Parathyroid adenoma (tissue), 2 donors: ENCODE results near the gene XRCC4.

Source experiments
- H2AFZ ChIP-seq: fragments of 300-600 bp; sonication (generic); one replicate; pipeline ENCODE4 v1.7.0; 2017; ENCODE audit warnings: antibody characterized with exemption, mild to moderate bottlenecking
- H3K27ac ChIP-seq: fragments of 300-600 bp; sonication (generic); one replicate; pipeline ENCODE4 v1.7.0; 2017
- H3K27me3 ChIP-seq: fragments of 300-600 bp; sonication (generic); one replicate; pipeline ENCODE4 v1.7.0; 2017; ENCODE audit warnings: low read length; ENCODE audit not compliant: control insufficient read depth, insufficient read depth
- H3K36me3 ChIP-seq: fragments of 300-600 bp; sonication (generic); one replicate; pipeline ENCODE4 v1.7.0; 2017; ENCODE audit warnings: low read length; ENCODE audit not compliant: control insufficient read depth, insufficient read depth
- H3K4me1 ChIP-seq: fragments of 300-600 bp; sonication (generic); one replicate; pipeline ENCODE4 v1.7.0; 2017; ENCODE audit warnings: control low read depth
- H3K4me2 ChIP-seq: fragments of 300-600 bp; sonication (generic); one replicate; pipeline ENCODE4 v1.7.0; 2017; ENCODE audit warnings: low read length
- H3K4me3 ChIP-seq: fragments of 300-600 bp; sonication (generic); one replicate; pipeline ENCODE4 v1.7.0; 2017; ENCODE audit warnings: low read depth, low read length
- H3K79me2 ChIP-seq: fragments of 300-600 bp; sonication (generic); one replicate; pipeline ENCODE4 v1.7.0; 2017; ENCODE audit warnings: control low read depth
- H3K9ac ChIP-seq: fragments of 300-600 bp; sonication (generic); one replicate; pipeline ENCODE4 v1.7.0; 2017; ENCODE audit warnings: mild to moderate bottlenecking
- H3K9me3 ChIP-seq: fragments of 300-600 bp; sonication (generic); one replicate; pipeline ENCODE4 v1.7.0; 2017; ENCODE audit warnings: low read length; ENCODE audit not compliant: control insufficient read depth
- CTCF ChIP-seq: fragments of 300-600 bp; sonication (generic); IDR thresholded peaks from one replicate; pipeline ENCODE4 v1.7.0; 2017; ENCODE audit warnings: antibody characterized with exemption, mild to moderate bottlenecking
- donor health status: primary hyperparathyroidism.

Gene XRCC4

GRCh38 chr5:83104021-83104420 lies 26.7 kb downstream of the XRCC4 start:
- H3K79me2 ChIP-seq = no peaks in the 10 kb centered on the region
- H3K4me2 ChIP-seq = no peak overlapping the region
- no peaks in the 10 kb centered on the region for H3K27me3 ChIP-seq
- TF ChIP-seq CTCF = no peak
- H3K36me3 ChIP-seq = no peaks in the 10 kb centered on the region
- no peak overlapping the region for H3K27ac ChIP-seq
- no peak overlapping the region for H3K4me3 ChIP-seq
- H3K9me3 ChIP-seq = no peaks in the 10 kb centered on the region
- H3K4me1 ChIP-seq = peaks cover 7% of the 10 kb centered on the region
- no peak overlapping the region for H3K9ac ChIP-seq
- H2AFZ ChIP-seq = no peak overlapping the region

DNA sequence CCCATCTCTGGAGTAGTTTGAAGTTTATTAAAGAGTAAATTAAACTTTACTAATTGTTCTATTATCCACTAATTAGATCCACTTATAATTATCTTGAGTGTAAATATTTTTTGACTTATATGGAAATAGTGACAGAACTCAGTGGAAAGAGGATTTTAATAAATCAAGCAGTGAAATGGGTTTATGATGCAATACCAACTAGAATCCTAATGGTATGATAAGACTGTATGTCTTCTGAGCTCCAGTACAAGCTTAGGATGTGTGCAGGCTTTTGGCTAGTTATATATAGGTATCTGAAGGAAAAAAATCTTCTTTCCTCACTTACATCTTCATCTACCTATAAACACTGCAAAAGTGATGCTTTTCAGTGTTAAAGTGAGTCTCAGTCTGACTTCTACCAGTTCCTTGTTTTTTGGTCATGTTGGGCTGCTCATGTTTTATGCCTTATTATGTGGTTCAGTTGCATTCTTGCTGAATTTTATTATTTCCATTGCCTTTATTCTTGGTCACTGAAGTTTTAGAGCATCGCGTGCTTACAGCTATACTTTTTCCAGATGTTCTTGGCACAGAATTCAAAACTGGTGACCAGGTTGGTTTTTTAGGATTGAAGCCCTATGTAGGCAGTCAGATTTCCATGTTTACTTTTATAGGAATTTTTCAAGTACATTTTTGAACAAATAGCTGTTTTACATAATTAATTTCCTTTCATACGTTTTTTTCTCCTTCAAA lies 30.5 kb downstream of the XRCC4 start:
- Histone ChIP-seq H3K27me3 (no peaks in the 10 kb centered on the region), H2AFZ (no peak overlapping the region), H3K9ac (no peak overlapping the region), H3K4me3 (no peak overlapping the region), H3K4me2 (no peak overlapping the region), H3K79me2 (no peaks in the 10 kb centered on the region), H3K27ac (no peak overlapping the region), H3K36me3 (no peaks in the 10 kb centered on the region), H3K4me1 (no peaks in the 10 kb centered on the region), H3K9me3 (no peaks in the 10 kb centered on the region)
- TF ChIP-seq CTCF = no peak

DNA sequence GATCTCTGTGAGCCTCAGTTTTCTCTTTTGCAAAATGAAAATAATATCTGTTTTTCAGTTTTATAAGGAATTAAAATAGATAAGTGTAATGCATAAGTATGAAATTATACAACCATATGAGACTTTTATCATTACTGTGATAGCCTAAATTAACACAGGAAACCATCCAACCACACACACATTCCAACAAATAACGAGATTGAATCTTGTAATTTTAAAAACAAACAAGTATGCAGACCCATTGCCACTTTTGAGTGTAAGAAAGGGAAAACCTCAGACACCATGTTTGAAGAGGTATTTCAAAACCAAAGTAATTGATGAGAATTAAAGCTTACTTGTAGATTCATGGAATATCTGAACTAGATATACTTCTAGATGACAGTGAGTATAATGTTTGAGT lies 32.0 kb downstream of the XRCC4 start:
- Histone ChIP-seq H2AFZ (no peak overlapping the region), H3K36me3 (no peaks in the 10 kb centered on the region), H3K27me3 (no peaks in the 10 kb centered on the region), H3K4me3 (no peak overlapping the region), H3K9ac (no peak overlapping the region), H3K9me3 (no peaks in the 10 kb centered on the region), H3K79me2 (no peaks in the 10 kb centered on the region), H3K4me2 (no peak overlapping the region), H3K27ac (no peak overlapping the region), H3K4me1 (no peaks in the 10 kb centered on the region)
- no peak for TF ChIP-seq CTCF

- no peak overlapping the region for H3K4me2 ChIP-seq
- H3K27ac ChIP-seq = no peak overlapping the region
- no peaks in the 10 kb centered on the region for H3K79me2 ChIP-seq
- no peaks in the 10 kb centered on the region for H3K4me1 ChIP-seq
- H3K4me3 ChIP-seq = no peak overlapping the region
- no peak for TF ChIP-seq CTCF
- no peaks in the 10 kb centered on the region for H3K27me3 ChIP-seq
- H3K36me3 ChIP-seq = no peaks in the 10 kb centered on the region
- no peaks in the 10 kb centered on the region for H3K9me3 ChIP-seq
- no peak overlapping the region for H3K9ac ChIP-seq
- no peak overlapping the region for H2AFZ ChIP-seq
Measured at GRCh38 chr5:83115816-83116215, 38.5 kb downstream of the XRCC4 start.

- no peak for TF ChIP-seq CTCF
- Histone ChIP-seq H3K36me3 (no peaks in the 10 kb centered on the region), H3K4me2 (no peak overlapping the region), H2AFZ (no peak overlapping the region), H3K79me2 (no peaks in the 10 kb centered on the region), H3K9me3 (no peaks in the 10 kb centered on the region), H3K9ac (no peak overlapping the region), H3K4me3 (no peak overlapping the region), H3K27me3 (no peaks in the 10 kb centered on the region), H3K4me1 (no peaks in the 10 kb centered on the region), H3K27ac (no peak overlapping the region)
Measured at GRCh38 chr5:83118471-83118870, 41.1 kb downstream of the XRCC4 start.
